HepG2 (cell line): Measurements from ENCODE around the gene RHOG. TPM values are rescaled to one million over a fixed set of nuclear protein-coding genes. Genes with fewer than 3 reads are reported as not detected.
A peak's percentile ranks its signal among the peaks of the same experiment; 100 is the strongest.

Source experiments
- BORCS8-MEF2B ChIP-seq: sonication (generic); formaldehyde crosslinking; IDR thresholded peaks from 2 replicates; pipeline ENCODE4 v1.8.0; 2022; ENCODE audit warnings: mild to moderate bottlenecking, missing genetic modification reagents
- ESRRA ChIP-seq: sonication (generic); formaldehyde crosslinking; IDR thresholded peaks from 2 replicates; pipeline ENCODE4 v1.5.1; 2020; ENCODE audit warnings: mild to moderate bottlenecking, low read depth, missing genetic modification reagents
- HNRNPL ChIP-seq: fragments of 200-400 bp; formaldehyde crosslinking; IDR thresholded peaks from 2 replicates; pipeline ENCODE4 v1.6.1; 2017; ENCODE audit warnings: mild to moderate bottlenecking, low read depth, low read length
- KDM3A ChIP-seq: IDR thresholded peaks from 2 replicates; pipeline ENCODE4 v1.6.1; 2018; ENCODE audit warnings: low read depth, missing compliant biosample characterization
- MTA1 ChIP-seq: sonication (generic); formaldehyde crosslinking; IDR thresholded peaks from 2 replicates; pipeline ENCODE4 v1.4.0; 2020; ENCODE audit warnings: missing genetic modification reagents, mild to moderate bottlenecking, borderline replicate concordance
- NR2F1 ChIP-seq, 2 experiments: fragments of 450-650 bp in 1 of 2; formaldehyde crosslinking in 1 of 2; IDR thresholded peaks; 2 replicates each; pipeline versions ENCODE4 v1.5.0 to v1.6.1; 2016 to 2020; ENCODE audit warnings: mild to moderate bottlenecking in 1 of 2, missing compliant biosample characterization in 1 of 2, missing genetic modification reagents in 1 of 2, moderate library complexity in 1 of 2
- PHB2 ChIP-seq: fragments of 450-650 bp; IDR thresholded peaks from 2 replicates; pipeline ENCODE4 v1.6.1; 2018; ENCODE audit not compliant: partially characterized antibody
- RBM39 ChIP-seq: fragments of 200-400 bp; formaldehyde crosslinking; IDR thresholded peaks from one replicate; pipeline ENCODE4 v1.6.1; 2018; ENCODE audit warnings: antibody characterized with exemption, mild to moderate bottlenecking, low read depth, low read length; ENCODE audit not compliant: poor library complexity, severe bottlenecking
- SIN3A ChIP-seq: IDR thresholded peaks from 2 replicates; pipeline ENCODE4 v1.6.1; 2011; ENCODE audit warnings: low read depth, mild to moderate bottlenecking, control low read depth, low read length, borderline replicate concordance
- SOX13 ChIP-seq, 3 experiments: fragments of 450-650 bp in 1 of 3; sonication (generic) in 1 of 3; formaldehyde crosslinking in 1 of 3; IDR thresholded peaks in 2 of 3; conservative IDR thresholded peaks in 1 of 3; 2 replicates each; pipeline versions ENCODE4 v1.5.0 to v1.6.1; 2016 to 2020; ENCODE audit warnings: antibody characterized with exemption in 1 of 3, mild to moderate bottlenecking in 1 of 3, missing compliant biosample characterization in 1 of 3, missing genetic modification reagents in 1 of 3, moderate library complexity in 1 of 3
- TBL1XR1 ChIP-seq: fragments of 150-350 bp; IDR thresholded peaks from 2 replicates; pipeline ENCODE4 v1.6.1; 2014; ENCODE audit warnings: borderline replicate concordance, low read length; ENCODE audit not compliant: partially characterized antibody
- TGIF2 ChIP-seq: IDR thresholded peaks from 2 replicates; pipeline ENCODE4 v1.6.1; 2016; ENCODE audit warnings: control low read depth, missing compliant biosample characterization
- TOE1 ChIP-seq: sonication (generic); formaldehyde crosslinking; IDR thresholded peaks from 2 replicates; pipeline ENCODE4 v1.4.0; 2020; ENCODE audit warnings: mild to moderate bottlenecking, missing genetic modification reagents
- ZFY ChIP-seq: sonication (generic); formaldehyde crosslinking; IDR thresholded peaks from 2 replicates; pipeline ENCODE4 v1.4.0; 2020; ENCODE audit warnings: missing genetic modification reagents
- ZKSCAN8 ChIP-seq: IDR thresholded peaks from 2 replicates; pipeline ENCODE4 v1.6.1; 2016; ENCODE audit warnings: borderline replicate concordance, missing genetic modification reagents, missing compliant biosample characterization
- ZMYM3 ChIP-seq: sonication (generic); formaldehyde crosslinking; IDR thresholded peaks from 2 replicates; pipeline ENCODE4 v1.5.1; 2020; ENCODE audit warnings: mild to moderate bottlenecking, missing genetic modification reagents
- ZNF263 ChIP-seq: sonication (generic); formaldehyde crosslinking; IDR thresholded peaks from 2 replicates; pipeline ENCODE4 v1.4.0; 2020; ENCODE audit warnings: missing genetic modification reagents
- ZNF292 ChIP-seq: sonication (generic); formaldehyde crosslinking; IDR thresholded peaks from 2 replicates; pipeline ENCODE4 v1.8.1; 2022; ENCODE audit warnings: mild to moderate bottlenecking, low read depth, missing genetic modification reagents, borderline replicate concordance
- ZNF557 ChIP-seq: sonication (generic); formaldehyde crosslinking; IDR thresholded peaks from 2 replicates; pipeline ENCODE4 v1.4.0; 2020; ENCODE audit warnings: missing genetic modification reagents
- ZNF768 ChIP-seq: sonication (generic); formaldehyde crosslinking; IDR thresholded peaks from 2 replicates; pipeline ENCODE4 v1.4.0; 2020; ENCODE audit warnings: missing genetic modification reagents
- ZNF816 ChIP-seq: sonication (generic); formaldehyde crosslinking; IDR thresholded peaks from 2 replicates; pipeline ENCODE4 v1.8.0; 2022; ENCODE audit warnings: missing genetic modification reagents, mild to moderate bottlenecking, borderline replicate concordance
- ZSCAN30 ChIP-seq: sonication (generic); formaldehyde crosslinking; IDR thresholded peaks from 2 replicates; pipeline ENCODE4 v1.5.0; 2020; ENCODE audit warnings: mild to moderate bottlenecking, missing genetic modification reagents
- ZSCAN9 ChIP-seq: IDR thresholded peaks from 2 replicates; pipeline ENCODE4 v1.6.1; 2016; ENCODE audit warnings: borderline replicate concordance
- polyA plus RNA-seq, 8 experiments: library from polyadenylated mRNA; depleted of rRNA in 3 of 8; stranded (reverse) in 7 of 8; unstranded in 1 of 8; fragments of >200 nt; fragmentation: Illumina TruSeq in 4 of 8; extraction: Trizol in 4 of 8; gene quantifications; 2 replicates each; pipeline versions ENCODE4 v1.2.1 to v1.2.3, GENCODE V29; 2011 to 2016; ENCODE audit warnings: low read depth in 4 of 8, missing spikeins in 1 of 8, mixed read lengths in 1 of 8; ENCODE audit not compliant: insufficient read depth in 1 of 8
- total RNA-seq, 5 experiments: library from RNA; depleted of rRNA; stranded (reverse); fragments of >200 nt; fragmentation: Illumina TruSeq; extraction: Trizol; gene quantifications; 2 replicates each; pipeline ENCODE4 v1.2.3, GENCODE V29; 2016; ENCODE audit warnings: low read depth in 1 of 5
- TF ChIP-seq, protein P1 (sequence below), 2 experiments: fragments of 450-650 bp in 1 of 2; sonication (generic) in 1 of 2; formaldehyde crosslinking; IDR thresholded peaks; 2 replicates each; pipeline versions ENCODE4 v1.5.0 to v1.8.0; 2020 to 2022; ENCODE audit warnings: mild to moderate bottlenecking in 1 of 2, missing genetic modification reagents in 1 of 2
- TF ChIP-seq, protein P2 (sequence below): sonication (generic); IDR thresholded peaks from 2 replicates; pipeline ENCODE4 v1.6.1; 2016; ENCODE audit warnings: low read depth, borderline replicate concordance
- TF ChIP-seq, protein P3 (sequence below): IDR thresholded peaks from 2 replicates; pipeline ENCODE4 v1.6.1; 2016; ENCODE audit warnings: missing genetic modification reagents, missing compliant biosample characterization

RHOG gene
- total and polyA plus RNA-seq, 2 of the 13 experiments (the other 11 are each of a cell fraction or from before 2014, with no cell fraction given) = 7.7 to 23.4 TPM

- TF ChIP-seq SIN3A (0 out of 2 replicates have a peak, but pooled peaks have one; percentile 64), ZNF816 (no peak), KDM3A (CRISPR knock-in tag) (peak; percentile 65; the same call in 1 of the 2 replicates), ZNF292 (peak; percentile 65; the same call in 1 of the 2 replicates), MTA1 (peak; percentile 80; the same call in 1 of the 2 replicates), ZKSCAN8 (CRISPR knock-in tag) (0 out of 2 replicates have a peak, but pooled peaks have one; percentile 15), RBM39 (peak; percentile 63), ZSCAN9 (CRISPR knock-in tag) (peak; percentile 13; the same call in 1 of the 2 replicates), ZNF263 (peak; percentile 94), BORCS8-MEF2B (CRISPR knock-in tag) (0 out of 2 replicates have a peak, but pooled peaks have one; percentile 40), ESRRA (CRISPR knock-in tag) (0 out of 2 replicates have a peak, but pooled peaks have one; percentile 39), SOX13 (IDR thresholded peaks at IDR 0.05) (no peak), SOX13 (CRISPR knock-in tag; conservative IDR thresholded peaks at IDR 0.05 in 1 of 2, IDR thresholded peaks at IDR 0.05 in 1 of 2) (0 out of 4 replicates have a peak, but pooled peaks of 1 of the 2 experiments have one; percentile 4), ZNF768 (CRISPR knock-in tag) (0 out of 2 replicates have a peak, but pooled peaks have one; percentile 27), ZFY (peak; percentile 30; the same call in 1 of the 2 replicates), TBL1XR1 (no peak), PHB2 (no peak), ZSCAN30 (CRISPR knock-in tag) (no peak), ZNF557 (CRISPR knock-in tag) (0 out of 2 replicates have a peak, but pooled peaks have one; percentile 24), HNRNPL (peak; percentile 85), ZMYM3 (CRISPR knock-in tag) (peak; percentile 49; the same call in 1 of the 2 replicates), TGIF2 (CRISPR knock-in tag) (0 out of 2 replicates have a peak, but pooled peaks have one; percentile 4), NR2F1 (CRISPR knock-in tag; IDR thresholded peaks at IDR 0.05) (peak in 1 of 2 experiments; percentile 66; a peak in 2 of 4 replicates), TOE1 (CRISPR knock-in tag) (0 out of 2 replicates have a peak, but pooled peaks have one; percentile 18)
- TF ChIP-seq, protein P1, sequence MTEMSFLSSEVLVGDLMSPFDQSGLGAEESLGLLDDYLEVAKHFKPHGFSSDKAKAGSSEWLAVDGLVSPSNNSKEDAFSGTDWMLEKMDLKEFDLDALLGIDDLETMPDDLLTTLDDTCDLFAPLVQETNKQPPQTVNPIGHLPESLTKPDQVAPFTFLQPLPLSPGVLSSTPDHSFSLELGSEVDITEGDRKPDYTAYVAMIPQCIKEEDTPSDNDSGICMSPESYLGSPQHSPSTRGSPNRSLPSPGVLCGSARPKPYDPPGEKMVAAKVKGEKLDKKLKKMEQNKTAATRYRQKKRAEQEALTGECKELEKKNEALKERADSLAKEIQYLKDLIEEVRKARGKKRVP (CRISPR knock-in tag; IDR thresholded peaks at IDR 0.05) = peak in 1 of 2 experiments; percentile 33; a peak in 1 of 4 replicates
- TF ChIP-seq, protein P2, sequence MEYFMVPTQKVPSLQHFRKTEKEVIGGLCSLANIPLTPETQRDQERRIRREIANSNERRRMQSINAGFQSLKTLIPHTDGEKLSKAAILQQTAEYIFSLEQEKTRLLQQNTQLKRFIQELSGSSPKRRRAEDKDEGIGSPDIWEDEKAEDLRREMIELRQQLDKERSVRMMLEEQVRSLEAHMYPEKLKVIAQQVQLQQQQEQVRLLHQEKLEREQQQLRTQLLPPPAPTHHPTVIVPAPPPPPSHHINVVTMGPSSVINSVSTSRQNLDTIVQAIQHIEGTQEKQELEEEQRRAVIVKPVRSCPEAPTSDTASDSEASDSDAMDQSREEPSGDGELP = peak; percentile 20; the same call in 1 of the 2 replicates
- TF ChIP-seq, protein P3, sequence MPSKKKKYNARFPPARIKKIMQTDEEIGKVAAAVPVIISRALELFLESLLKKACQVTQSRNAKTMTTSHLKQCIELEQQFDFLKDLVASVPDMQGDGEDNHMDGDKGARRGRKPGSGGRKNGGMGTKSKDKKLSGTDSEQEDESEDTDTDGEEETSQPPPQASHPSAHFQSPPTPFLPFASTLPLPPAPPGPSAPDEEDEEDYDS (CRISPR knock-in tag) = 0 out of 2 replicates have a peak, but pooled peaks have one; percentile 19
Observed at GRCh38 chr11:3855808-3856491, 15.2 kb upstream of the RHOG start (continued).
